DOHH2 (cell line): ENCODE results near the gene TMEM255B.

Experiments used
- H3F3A ChIP-seq: fragments of 200-600 bp; sonication (generic), shearing (Covaris generic); 2 replicates; pipeline ENCODE4 v1.6.0; 2016; ENCODE audit warnings: antibody characterized with exemption, mild to moderate bottlenecking; ENCODE audit not compliant: control insufficient read depth, insufficient read depth
- H3K27ac ChIP-seq: fragments of 200-600 bp; sonication (generic); 2 replicates; pipeline ENCODE4 v1.5.1; 2014; ENCODE audit warnings: low read depth, mild to moderate bottlenecking, low read length, moderate library complexity
- H3K27me3 ChIP-seq: fragments of 200-600 bp; sonication (generic); 2 replicates; pipeline ENCODE4 v1.6.1; 2014; ENCODE audit warnings: mild to moderate bottlenecking, low read length, mixed read lengths; ENCODE audit not compliant: control insufficient read depth
- H3K36me3 ChIP-seq: fragments of 200-600 bp; sonication (generic); 2 replicates; pipeline ENCODE4 v1.6.1; 2014; ENCODE audit warnings: mild to moderate bottlenecking, low read length, moderate library complexity, mixed read lengths; ENCODE audit not compliant: control insufficient read depth
- H3K4me1 ChIP-seq: fragments of 200-600 bp; sonication (generic); 2 replicates; pipeline ENCODE4 v1.6.1; 2014; ENCODE audit warnings: mild to moderate bottlenecking, low read length, mixed read lengths; ENCODE audit not compliant: control insufficient read depth
- H3K4me2 ChIP-seq: fragments of 200-600 bp; sonication (generic); 2 replicates; pipeline ENCODE4 v1.6.0; 2014; ENCODE audit warnings: mild to moderate bottlenecking, low read length, moderate library complexity
- H3K4me3 ChIP-seq: fragments of 200-600 bp; sonication (generic); 2 replicates; pipeline ENCODE4 v1.5.1; 2014; ENCODE audit warnings: mild to moderate bottlenecking, low read length, mixed read lengths
- H3K79me2 ChIP-seq: fragments of 200-600 bp; sonication (generic); 2 replicates; pipeline ENCODE4 v1.6.1; 2014; ENCODE audit warnings: mild to moderate bottlenecking, low read length, mixed read lengths; ENCODE audit not compliant: control insufficient read depth
- H3K9me2 ChIP-seq: fragments of 200-600 bp; sonication (generic); replicated peaks from 2 replicates; pipeline ENCODE4 v1.6.1; 2014; ENCODE audit warnings: mild to moderate bottlenecking, low read length, mixed read lengths; ENCODE audit not compliant: control insufficient read depth
- H3K9me3 ChIP-seq: fragments of 200-600 bp; sonication (generic); 2 replicates; pipeline ENCODE4 v1.6.1; 2014; ENCODE audit warnings: antibody characterized with exemption, low read length, mixed read lengths; ENCODE audit not compliant: control insufficient read depth, insufficient read depth
- H4K20me1 ChIP-seq: fragments of 200-600 bp; sonication (generic); 2 replicates; pipeline ENCODE4 v1.6.0; 2014; ENCODE audit warnings: low read depth, mild to moderate bottlenecking, antibody characterized with exemption, low read length, moderate library complexity; ENCODE audit not compliant: control insufficient read depth, insufficient read depth
- EZH2phosphoT487 ChIP-seq: fragments of 200-600 bp; sonication (generic); IDR thresholded peaks from 2 replicates; pipeline ENCODE4 v1.6.1; 2017; ENCODE audit warnings: borderline replicate concordance, mild to moderate bottlenecking, antibody characterized with exemption, low read length, moderate library complexity, mixed read lengths
- TF ChIP-seq, protein P1 (sequence below): fragments of 200-600 bp; sonication (generic); IDR thresholded peaks from one replicate; pipeline ENCODE4 v1.5.1; 2014; ENCODE audit warnings: antibody characterized with exemption, mild to moderate bottlenecking, low read depth, low read length; ENCODE audit not compliant: poor library complexity, severe bottlenecking

Gene TMEM255B

DNA sequence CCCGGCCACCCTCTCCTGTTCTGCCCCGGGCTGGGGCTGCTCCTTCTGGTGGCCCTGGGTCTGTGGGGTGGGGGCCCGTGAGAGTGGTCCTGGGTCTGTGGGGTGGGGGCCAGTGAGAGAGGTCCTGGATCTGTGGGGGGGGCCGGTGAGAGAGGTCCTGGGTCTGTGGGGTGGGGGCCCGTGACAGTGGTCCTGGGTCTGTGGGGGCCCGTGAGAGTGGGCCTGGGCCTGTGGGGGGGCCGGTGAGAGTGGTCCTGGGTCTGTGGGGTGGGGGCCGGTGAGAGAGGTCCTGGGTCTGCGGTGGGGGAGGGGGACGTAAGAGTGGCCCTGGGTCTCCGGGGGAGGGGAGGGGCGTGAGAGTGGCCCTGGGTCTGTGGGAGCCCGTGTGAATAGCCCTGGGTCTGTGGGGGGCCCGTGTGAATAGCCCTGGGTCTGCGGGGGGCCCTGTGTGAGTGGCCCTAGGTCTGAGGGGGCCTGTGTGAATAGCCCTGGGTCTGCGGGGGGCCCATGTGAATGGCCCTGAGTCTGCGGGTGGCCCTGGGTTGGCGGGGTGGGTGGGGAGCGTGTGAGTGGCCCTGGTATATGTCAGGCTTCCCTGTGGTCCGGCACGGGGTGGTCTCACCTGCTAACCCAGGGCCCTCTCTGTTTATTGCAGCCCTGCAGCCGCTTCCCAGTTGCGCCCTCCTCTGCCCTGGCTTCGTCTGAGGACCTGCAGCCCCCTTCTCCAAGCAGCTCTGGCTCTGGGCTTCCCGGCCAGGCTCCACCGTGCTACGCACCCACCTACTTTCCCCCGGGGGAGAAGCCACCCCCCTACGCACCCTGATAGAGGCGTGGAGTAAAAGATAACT is 52.3 kb downstream of the TMEM255B start:
- Histone ChIP-seq H3K4me1 (peaks cover 7% of the 10 kb centered on the region), H4K20me1 (no peaks in the 10 kb centered on the region), H3K36me3 (peaks cover 8% of the 10 kb centered on the region), H3K27ac (no peak overlapping the region), H3K4me3 (no peak overlapping the region), H3K4me2 (no peak overlapping the region), H3K9me3 (peaks cover 50% of the 10 kb centered on the region), H3K27me3 (no peaks in the 10 kb centered on the region), H3K79me2 (peaks cover 13% of the 10 kb centered on the region), H3F3A (no peaks in the 10 kb centered on the region), H3K9me2 (no peaks in the 10 kb centered on the region)
- TF ChIP-seq, protein P1, sequence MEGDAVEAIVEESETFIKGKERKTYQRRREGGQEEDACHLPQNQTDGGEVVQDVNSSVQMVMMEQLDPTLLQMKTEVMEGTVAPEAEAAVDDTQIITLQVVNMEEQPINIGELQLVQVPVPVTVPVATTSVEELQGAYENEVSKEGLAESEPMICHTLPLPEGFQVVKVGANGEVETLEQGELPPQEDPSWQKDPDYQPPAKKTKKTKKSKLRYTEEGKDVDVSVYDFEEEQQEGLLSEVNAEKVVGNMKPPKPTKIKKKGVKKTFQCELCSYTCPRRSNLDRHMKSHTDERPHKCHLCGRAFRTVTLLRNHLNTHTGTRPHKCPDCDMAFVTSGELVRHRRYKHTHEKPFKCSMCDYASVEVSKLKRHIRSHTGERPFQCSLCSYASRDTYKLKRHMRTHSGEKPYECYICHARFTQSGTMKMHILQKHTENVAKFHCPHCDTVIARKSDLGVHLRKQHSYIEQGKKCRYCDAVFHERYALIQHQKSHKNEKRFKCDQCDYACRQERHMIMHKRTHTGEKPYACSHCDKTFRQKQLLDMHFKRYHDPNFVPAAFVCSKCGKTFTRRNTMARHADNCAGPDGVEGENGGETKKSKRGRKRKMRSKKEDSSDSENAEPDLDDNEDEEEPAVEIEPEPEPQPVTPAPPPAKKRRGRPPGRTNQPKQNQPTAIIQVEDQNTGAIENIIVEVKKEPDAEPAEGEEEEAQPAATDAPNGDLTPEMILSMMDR = no peak
- no peak for TF ChIP-seq EZH2phosphoT487

DNA sequence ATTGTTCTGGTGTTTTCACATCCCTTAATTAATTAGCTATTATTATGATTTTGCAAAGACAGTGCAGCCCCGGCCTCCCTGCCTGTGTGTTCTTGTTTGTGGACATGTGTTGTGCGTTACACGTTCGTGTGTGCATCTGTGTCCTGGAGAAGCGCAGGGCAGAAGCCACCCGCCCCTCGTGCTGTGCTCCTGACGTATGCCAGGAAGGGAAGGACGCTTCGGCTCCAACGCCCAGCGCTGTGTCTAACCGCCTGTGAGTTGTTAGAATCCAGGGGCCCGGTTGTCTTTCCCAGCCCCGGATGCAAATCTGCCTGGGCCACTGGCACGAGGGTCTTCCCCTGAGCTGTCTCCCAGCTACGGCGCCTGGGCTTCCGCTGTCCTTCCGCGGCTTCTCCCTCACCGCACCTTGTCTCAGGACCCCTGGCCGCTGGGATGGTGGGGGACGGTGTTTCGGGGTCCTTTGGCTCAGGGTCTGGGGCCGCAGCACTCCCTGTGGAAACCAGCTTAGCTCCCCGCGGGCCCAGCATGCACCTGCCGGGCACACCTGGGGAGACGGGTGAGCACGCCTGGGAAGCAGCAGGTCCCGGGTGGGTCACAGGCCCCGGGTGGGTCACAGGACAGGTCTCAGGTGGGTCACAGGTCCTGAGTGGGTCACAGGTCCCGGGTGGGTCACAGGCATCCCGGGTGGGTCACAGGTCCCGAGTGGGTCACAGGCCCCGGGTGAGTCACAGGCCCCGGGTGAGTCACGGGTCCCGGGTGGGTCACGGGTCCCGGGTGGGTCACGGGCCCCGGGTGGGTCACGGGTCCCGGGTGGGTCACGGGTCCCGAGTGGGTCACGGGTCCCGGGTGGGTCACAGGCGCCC is 53.4 kb downstream of the TMEM255B start:
- Histone ChIP-seq H3K27ac (no peak overlapping the region), H3K27me3 (no peaks in the 10 kb centered on the region), H3K4me3 (no peak overlapping the region), H4K20me1 (no peaks in the 10 kb centered on the region), H3K9me3 (peaks cover 43% of the 10 kb centered on the region), H3F3A (no peaks in the 10 kb centered on the region), H3K9me2 (no peaks in the 10 kb centered on the region), H3K4me1 (peaks cover 14% of the 10 kb centered on the region), H3K36me3 (peaks cover 14% of the 10 kb centered on the region), H3K4me2 (no peak overlapping the region), H3K79me2 (peaks cover 22% of the 10 kb centered on the region)
- TF ChIP-seq EZH2phosphoT487 = no peak

DNA sequence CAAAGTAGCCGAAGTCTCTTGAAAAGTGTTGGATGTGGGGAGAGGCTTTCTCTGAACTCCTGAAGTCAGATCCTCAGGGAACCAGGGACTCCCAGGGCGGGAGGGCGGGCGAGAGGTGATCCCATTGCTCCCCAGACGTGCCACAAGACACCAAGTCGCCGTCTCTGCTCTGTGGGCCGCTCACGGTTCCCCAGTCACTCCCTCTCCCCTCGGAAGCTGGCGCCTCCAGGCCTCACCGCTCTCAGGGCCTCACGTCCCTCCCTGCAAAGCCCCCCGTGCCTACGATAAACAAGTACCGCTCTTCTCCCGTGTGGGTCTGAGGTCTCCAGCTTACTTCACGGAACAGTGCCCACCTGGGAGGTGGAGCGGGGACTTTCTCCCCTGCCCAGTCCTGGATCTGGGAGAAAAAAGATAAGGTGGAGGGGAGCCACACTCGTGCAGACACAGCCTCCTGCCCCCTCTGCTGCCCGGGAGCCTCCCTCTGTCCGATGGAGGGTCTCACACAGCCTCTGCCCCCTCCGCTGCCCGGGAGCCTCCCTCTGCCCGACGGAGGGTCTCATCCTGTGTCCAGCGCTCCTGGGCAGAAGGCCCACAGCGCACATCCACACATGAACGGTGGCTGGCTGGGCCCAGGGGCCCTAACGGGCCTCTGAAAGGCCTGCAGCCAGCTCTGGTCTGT is 54.2 kb downstream of the TMEM255B start:
- Histone ChIP-seq H3K27ac (no peak overlapping the region), H4K20me1 (no peaks in the 10 kb centered on the region), H3K9me3 (peaks cover 36% of the 10 kb centered on the region), H3K36me3 (peaks cover 14% of the 10 kb centered on the region), H3K4me2 (no peak overlapping the region), H3K4me3 (no peak overlapping the region), H3K4me1 (peaks cover 14% of the 10 kb centered on the region), H3K27me3 (no peaks in the 10 kb centered on the region), H3K79me2 (peaks cover 30% of the 10 kb centered on the region), H3F3A (no peaks in the 10 kb centered on the region), H3K9me2 (no peaks in the 10 kb centered on the region)
- TF ChIP-seq, protein P1 = no peak
- no peak for TF ChIP-seq EZH2phosphoT487
